Activated CD8-positive, alpha-beta memory T cell treated with anti-CD3 and anti-CD28 coated beads for 1 hour (primary cell): ENCODE data around the gene ACSBG1.
"Not testable (repeated sequence)": the region's sequence is repeated elsewhere in the genome, so short reads cannot be mapped to it uniquely, and the experiment has no call there.

Experiments
- DNase-seq, 2 donors: peaks; one replicate each; pipeline ENCODE4 v3.0.0-alpha.2; 2020; ENCODE audit warnings: low read depth in 1 of 2; ENCODE audit errors: extremely low read depth in 1 of 2

The ACSBG1 gene

DNA sequence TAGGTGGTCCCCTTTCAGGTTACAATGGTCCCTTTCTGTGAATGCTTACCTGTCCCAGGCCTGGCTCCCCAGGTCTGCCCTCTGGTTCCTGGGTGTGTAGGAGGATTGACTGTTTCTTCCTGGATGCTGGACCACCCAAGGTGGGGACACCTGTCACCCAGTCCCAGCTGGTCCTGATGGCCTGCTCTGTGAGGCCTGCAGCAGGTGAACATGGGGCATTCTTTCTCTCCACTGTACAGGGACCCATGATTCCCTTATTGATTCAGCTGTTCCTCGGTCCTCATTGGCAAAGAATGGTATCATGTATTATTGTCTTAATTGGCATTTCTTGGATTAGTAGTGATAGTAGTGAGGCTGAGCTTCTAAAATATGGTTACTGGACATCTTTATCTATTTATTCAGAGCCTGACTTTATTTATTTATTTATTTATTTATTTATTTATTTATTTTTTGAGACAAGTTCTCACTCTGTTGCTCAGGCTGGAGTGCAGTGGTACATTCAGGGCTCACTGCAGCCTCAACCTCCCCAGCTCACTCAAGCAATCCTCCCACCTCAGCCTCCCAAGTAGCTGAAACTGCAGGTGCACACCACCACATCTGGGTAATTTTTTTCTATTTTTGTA, 21.2 kb upstream of the ACSBG1 start:
- DNase-seq, result no peak

DNA sequence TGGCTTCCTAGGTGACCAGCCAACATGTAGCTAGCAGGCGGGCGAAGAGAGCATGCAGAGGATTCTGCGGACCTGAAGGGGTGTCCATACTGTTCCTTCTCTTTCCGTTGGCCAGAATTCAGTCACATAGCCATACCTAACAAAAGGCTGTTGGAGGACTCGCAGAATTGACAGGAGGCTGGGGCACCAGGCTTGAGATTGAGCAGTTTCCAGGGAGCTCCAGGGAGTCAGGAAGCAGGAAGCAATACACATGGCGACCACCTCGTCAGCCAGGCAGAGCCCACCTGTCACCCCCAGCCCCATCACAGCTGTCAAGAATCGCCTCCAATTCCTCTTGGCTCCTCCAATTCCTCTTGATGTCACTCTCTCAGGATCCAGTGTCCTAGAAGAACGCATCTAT, 16.8 kb upstream of the ACSBG1 start:
- DNase-seq, result no peak

DNA sequence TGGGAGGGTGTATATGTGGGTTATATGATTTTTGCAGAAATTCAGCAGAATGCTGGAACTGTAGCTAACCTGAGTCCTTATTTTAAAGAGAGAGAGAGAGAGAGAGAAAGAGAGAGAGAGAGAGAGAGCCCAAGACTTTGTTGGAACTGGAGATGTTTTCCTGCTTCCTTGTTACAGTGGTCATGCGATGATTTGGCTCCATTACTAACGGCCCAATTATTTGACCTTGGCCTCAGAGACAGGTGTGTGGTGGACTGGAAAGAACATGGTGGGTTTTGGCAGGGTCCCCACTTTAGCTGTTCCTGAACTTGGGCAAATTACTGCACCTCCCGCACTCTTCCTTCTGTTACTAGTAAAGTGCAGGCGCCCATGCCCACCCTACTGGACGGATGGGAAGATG, 14.8 kb upstream of the ACSBG1 start:
- DNase-seq, result no peak

DNA sequence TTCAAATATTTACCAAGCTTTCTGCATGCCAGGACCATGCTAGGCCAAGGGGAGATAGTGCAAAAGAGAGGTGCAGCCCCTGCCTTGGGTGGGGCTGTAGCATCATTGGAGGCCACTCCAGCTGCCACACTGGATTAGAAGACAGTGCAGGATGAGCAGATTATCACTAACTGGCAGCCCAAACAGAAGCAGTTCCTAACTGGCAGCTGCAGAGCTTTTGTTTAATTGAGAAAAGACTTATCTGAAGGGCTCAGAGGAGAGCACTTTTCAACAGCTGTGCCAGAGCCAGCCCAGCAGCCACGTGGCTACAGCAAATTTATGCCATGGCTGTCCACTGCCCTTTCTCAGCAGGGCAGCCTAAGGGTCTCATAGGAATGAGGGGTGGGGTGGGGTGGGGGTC, 13.5 kb upstream of the ACSBG1 start:
- no peak for DNase-seq

DNA sequence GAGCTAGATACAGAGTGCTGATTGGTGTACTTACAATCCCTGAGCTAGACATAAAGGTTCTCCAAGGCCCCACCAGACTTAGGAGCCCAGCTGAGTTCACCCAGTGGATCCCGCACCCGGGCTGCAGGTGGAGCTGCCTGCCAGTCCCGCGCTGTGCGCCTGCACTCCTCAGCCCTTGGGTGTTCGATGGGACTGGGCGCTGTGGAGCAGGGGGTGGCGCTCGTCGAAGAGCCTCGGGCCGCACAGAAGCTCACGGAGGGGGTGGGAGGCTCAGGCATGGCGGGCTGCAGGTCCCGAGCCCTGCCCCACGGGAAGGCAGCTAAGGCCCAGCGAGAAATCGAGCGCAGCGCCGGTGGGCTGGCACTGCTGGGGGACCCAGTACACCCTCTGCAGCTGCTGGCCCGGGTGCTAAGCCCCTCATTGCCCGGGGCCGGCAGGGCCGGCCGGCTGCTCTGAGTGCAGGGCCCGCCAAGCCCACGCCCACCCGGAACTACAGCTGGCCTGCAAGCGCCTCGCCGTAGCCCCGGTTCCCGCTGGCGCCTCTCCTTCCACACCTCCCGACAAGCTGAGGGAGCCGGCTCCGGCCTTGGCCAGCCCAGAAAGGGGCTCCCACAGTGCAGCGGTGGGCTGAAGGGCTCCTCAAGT, 11.7 kb upstream of the ACSBG1 start:
- DNase-seq, result not testable (repeated sequence)

DNA sequence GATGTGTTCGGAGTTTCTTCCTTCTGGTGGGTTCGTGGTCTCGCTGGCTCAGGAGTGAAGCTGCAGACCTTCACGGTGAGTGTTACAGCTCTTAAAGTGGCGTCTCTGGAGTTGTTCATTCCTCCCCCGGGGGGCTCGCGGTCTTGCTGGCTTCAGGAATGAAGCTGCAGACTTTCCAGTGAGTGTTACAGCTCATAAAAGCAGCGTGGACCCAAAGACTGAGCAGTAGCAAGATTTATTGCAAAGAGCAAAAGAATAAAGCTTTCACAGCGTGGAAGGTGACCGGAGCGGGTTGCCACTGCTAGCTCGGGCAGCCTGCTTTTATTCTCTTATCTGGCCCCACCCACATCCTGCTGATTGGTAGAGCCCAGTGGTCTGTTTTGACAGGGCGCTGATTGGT, 11.0 kb upstream of the ACSBG1 start:
- not testable (repeated sequence) for DNase-seq

DNA sequence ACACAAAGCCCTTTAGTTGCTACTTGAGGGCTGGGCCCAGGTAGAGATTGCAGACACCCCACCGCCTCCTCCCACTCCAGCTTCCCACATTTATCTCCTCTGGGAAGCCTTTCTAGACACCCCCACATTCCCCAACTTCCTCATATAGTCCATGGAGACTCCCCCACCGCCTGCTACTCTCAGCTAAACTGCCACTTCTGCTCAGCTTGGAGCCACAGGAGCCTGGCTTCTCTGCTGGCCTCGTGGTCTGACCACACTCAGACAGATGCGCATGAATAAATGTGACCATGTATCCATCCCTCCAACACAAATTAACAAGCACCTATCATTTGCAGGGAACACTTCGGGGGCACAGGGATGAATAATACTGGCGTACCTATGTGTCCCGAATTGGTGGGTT, 10.5 kb upstream of the ACSBG1 start:
- DNase-seq, result no peak

DNA sequence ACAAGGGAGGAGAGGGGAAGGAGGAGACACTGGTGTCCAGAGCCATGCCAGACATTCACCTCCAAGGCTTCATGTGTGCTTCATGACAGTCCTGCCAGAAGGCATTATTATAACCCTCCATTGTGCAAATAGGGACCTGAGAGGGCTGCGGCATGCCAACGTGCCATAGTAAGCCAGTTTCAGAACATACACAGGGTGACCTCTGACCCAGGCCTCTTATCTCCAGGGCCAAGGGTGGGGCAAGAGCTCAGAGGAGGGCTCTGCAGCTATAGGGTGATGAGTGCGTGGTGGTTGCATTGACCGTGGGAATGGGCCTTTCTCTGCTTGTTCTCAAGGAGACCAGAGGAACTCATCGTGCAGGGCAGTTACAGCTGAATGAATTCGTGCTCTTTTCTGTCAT, 9.7 kb upstream of the ACSBG1 start:
- no peak for DNase-seq

DNA sequence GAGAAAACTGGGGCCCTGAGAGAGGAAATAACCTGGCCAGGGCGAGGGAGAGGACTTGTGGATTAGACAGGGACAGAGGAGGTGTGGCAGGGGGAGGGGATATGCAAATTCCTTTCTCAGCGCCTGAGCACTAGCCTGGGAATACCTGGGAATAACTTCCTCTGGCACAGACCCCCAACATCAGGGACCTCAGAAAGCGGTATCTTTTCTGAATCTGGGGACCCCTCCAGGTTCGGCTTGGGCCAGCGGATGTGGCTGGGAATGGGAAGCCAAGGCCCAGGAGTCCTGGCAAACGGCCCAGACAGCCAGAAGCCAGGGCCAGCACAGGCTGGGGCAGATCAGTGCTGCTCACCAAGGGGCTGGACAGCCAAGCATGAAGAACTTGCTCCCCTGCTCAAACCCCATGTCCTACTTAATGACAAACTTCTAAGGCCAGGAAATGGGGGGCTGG, 9.2 kb upstream of the ACSBG1 start:
- DNase-seq, result no peak

DNA sequence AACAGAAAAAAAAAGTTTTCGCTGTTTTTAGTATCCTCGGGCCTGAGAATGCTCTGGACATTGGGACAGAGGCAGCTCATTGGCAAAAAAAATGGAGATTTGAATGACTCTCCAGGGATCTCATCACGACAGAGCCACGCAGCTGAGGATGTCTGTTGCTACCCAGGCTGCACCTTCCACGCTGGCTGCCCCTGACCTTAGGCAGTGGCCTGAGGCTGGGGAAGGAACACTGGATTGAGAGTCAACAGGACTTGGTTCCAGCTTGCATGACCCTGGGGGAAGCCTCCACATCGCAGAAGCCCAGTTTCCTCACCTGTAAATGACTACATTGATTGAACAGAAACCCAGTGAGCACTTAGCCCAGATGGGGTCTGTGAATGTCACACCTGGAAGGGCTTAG, 8.7 kb upstream of the ACSBG1 start:
- DNase-seq, result no peak

DNA sequence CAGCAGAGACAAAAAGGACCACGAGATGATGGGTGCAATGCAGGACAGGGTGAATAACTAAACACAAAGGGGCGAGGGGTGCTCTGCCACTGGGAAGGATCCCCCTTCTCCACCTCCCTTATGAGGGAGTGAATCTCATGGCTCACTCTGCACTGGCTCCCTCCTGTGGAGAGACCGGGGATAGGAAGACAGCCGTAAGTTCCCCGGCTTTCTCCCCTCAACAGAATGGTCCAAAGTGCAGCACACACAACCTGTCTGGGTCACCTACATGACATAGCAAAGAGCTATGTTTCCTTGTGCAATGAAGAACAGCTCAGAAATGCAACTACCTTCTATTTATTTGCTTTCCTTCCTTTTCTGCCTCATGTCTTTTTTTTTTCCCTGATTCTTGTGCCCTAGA, 7.8 kb upstream of the ACSBG1 start:
- no peak for DNase-seq

DNA sequence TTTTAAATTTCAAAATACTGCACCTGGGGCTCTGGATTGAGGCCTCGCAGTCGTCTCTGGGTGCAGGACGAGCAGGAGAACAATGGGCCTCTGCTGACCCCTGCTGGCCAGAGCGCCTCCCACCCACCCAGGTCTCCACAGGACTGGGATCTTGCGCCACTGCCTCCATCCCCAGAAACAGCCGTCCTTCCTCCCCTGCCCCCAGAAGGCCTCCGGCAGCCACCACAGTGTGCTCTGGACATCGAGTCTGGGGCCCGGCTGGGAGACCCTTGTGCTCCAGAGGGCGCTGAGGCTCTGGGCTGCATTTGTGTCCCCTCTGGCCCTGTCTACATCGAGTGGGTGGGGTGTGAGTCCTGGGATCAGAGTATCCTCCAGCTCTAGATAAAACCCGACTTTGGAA, 6.7 kb upstream of the ACSBG1 start:
- peak; percentile 58 to 73 for DNase-seq

DNA sequence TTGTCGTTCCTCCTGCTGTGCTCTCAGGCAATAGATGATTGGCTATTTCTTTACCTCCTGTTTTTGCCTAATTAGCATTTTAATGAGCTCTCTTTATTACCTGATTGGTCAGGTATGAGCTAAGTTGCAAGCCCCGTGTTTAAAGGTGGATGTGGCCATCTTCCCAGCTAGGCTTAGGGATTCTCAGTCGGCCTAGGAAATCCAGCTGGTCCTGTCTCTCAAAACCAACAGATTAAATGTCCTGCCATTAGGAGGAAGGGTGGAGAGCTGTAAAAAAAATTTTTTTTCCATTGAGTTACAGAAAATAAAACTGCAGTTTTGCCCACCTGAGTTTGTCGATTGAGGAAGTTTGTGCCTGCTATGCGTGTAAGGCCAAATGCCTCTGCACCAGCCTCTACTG, 5.4 kb upstream of the ACSBG1 start:
- no peak for DNase-seq

DNA sequence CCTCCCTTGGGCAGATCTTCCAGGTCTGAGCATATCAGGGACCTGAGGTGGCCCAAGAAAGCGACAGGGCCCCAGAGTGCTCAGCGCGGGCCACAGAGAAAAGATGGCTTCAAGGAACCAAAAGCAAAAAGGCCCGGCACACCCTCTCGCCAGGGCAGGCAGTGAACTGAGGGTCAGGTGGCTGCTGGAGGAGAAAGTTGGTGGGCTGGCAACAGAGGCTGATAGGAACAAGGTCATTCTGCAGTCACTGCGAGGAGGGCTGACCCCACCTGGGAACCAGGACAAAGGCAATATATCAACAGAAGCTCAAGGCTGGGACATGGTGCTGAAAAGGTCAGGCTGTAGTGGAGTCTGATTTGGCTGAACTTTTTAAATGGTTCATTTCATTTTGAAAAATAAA, 2.8 kb upstream of the ACSBG1 start:
- no peak for DNase-seq

DNA sequence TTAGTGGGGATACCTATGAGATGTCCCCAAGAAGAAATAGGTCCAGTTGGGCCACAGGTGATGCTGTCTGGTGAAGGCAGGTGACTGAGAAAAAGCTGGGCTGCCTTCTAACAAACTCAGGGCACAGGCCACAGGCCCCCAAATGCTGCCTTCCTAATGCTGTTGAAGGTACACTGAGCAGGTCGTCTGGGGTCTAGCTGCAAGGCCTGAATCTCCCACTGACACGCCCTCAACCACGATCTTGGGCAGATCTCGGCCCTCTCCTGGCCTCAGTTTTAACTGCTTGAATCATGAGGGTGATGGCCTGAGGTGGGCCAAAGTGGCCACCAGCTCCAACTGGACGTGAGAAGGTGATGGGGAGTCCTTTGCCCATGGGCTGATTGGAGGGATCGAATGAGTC, 2.1 kb upstream of the ACSBG1 start:
- DNase-seq, result no peak

DNA sequence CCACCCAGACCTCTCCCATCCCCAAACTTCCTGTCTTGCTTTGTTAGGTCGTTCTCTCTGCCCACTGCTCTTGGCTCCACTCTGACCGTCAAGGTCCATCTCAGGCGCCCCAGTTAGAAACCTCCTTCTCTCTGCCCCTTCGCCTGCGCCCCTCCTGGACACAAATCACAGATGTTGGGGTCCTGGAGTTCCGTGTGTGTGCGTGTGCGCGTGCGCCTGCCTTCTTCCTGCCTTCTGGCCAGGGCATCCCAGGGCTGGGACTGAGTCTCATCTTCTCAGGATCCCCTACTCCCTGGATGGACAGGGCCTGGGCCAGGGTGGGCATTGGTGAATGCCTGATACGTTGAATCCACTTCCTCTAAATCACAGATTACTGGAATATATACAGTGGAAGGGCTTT, 869 bp downstream of the ACSBG1 start:
- no peak for DNase-seq

DNA sequence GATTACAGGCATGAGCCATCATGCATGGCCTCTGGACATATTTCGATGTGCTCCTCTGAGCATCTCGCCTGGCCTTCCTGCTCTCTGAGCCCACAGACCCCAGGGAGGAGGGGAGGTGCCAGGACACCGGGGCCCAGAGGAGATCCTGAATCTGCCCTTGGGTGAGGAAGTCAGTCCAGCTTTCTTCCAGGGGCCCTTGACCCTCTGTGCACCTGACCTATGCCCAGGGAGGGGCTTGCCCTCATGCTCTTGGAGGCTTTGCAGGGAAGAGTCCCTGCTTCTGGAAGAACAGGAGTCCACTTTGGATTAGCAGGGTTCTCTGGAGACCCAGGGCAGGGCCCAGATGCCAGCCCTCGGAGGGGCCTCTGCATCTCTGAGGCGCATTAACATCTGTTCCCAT, 1.4 kb downstream of the ACSBG1 start:
- no peak for DNase-seq

DNA sequence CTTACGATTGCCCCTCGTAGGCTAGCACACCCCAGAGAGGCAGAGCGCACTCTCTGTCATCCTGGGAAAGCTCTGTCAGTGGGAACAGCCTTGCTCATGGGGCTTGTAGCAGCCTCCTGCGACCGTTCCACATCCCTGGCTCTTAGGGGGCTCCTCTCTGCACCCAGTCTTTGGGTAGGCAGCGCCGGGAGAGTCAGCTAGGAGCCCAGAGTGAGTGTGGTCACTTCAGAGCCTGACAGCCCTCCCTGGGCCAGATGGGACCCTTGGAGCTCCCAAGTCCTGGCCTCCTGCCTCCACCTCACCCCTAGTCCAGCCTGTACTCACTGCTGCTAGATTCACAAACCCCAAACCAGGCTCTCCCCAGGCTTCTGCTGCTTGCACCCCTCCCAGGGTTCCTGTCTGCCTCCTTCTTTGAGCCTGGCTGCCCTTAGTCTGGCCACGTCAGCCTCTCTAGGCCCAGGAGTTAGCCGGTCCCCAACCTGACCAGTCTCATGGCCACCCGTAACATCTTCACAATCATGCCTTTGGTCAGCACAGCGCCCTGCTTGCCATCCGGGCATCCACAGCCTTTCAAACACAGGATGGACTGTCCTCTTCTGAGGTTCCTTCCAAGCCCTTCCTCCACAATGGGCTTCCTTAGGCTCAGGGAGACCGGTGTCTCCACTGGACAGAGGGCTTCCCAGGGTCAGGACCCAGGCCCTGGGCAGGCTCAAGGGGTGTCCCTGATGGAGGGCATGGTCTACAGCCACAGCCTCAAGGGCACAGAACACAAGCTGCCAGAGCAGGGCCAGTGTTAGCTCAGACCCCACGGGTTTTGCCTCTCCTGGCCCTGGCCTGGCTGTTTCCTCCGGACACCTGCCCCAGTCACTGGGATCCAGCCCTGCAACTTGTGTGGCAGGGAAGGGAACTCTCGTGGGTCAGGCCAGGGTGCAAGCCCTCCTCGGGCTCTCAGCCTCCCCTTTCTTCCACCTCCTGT, 4.6 kb downstream of the ACSBG1 start:
- no peak for DNase-seq

DNA sequence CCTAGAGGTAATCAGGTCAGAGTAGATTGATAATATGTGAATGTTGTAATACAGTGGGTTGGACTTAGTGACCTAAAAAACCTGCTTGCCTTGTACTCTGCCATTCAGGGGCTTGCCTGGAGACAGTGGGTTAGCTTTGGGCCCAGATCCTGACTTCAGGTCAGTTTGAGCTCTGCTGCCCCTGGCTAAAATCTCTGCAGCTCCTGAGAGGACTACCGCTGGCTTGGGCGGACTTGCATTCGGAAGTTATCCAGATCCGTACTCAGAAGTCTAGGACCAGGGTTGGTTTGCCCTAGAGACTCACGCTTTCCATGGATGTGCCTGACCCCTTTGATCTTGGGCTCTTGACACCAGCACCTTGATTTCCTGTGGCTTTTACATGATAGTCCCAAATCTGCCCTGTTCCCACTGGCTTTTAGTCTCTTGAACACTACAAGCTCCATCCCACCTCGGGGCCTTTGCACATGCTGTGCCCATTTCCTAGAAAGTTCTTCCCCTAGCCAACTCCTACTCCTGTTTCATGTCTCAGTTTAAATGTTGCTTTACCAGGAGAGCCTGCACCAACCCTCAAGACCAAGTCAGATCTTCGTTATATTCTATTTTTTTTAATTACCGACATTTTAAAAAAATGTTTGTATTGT, 5.9 kb downstream of the ACSBG1 start:
- DNase-seq, result no peak

DNA sequence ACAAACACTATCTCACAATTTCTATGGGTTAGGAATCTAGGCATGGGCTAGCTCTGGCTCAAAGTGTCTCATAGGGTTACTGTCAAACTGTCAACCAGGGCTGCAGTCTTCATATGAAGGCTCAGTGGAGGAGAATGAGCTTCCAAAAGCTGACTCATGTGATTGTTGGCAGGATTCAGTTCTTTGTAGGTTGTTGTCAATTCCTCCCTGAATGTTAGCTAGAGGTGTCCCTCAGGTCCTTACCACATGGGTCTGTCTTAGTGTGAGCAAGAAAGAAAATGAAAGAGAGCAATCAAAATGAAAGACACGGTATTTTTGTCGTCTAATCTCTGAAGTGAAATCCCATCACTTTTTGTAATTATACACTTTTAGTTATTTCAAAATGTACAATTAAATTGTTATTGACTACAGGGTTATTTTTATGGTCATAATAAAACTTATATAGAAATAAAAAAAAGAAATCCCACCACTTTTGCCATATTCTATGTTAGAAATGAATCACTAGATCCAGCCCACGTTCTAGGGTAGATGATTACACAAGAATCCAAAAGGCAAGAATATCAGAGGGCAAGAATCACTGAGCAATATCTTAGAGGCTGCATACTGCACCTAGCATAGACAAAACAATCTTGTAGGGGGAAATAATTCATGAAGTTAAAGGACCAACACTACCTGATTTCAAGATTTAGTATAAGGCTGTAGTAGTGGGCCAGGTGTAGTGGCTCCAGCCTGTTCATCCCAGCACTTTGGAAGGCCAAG, 8.4 kb downstream of the ACSBG1 start:
- DNase-seq, result no peak

DNA sequence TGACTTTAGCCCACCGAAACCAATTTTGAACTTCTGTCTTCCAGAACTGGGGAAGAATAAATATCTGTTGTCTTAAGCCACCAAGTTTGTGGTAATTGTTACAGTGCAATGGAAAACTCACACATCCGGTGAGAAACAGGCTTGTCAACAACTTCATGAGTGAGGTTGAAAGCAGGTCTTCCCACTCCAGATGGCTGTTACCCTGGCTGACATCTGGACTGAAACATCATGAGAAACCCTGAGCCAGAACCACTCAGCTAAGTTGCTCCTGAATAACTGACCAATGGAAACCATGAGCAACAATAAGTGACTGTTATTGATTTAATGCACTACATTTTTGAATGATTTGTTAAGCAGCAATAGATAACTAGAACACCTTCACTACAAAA, 10.3 kb downstream of the ACSBG1 start:
- no peak for DNase-seq
